NCI-H226 (cell line): ENCODE results near the gene LIMS2.

Experiments
- DNase-seq: peaks from one replicate; pipeline ENCODE4 v3.0.0-alpha.2; 2015

Gene LIMS2

GRCh38 chr2:127631997-127632581, 43.2 kb downstream of the LIMS2 start:
- no peak for DNase-seq

GRCh38 chr2:127631541-127631996, 43.8 kb downstream of the LIMS2 start:
- DNase-seq = no peak

GRCh38 chr2:127630864-127631540, 44.3 kb downstream of the LIMS2 start:
- DNase-seq = no peak

- no peak for DNase-seq
Observed at GRCh38 chr2:127630096-127630863, 45.0 kb downstream of the LIMS2 start.

GRCh38 chr2:127629637-127630036, 45.7 kb downstream of the LIMS2 start:
- DNase-seq = no peak

- DNase-seq = no peak
Observed at GRCh38 chr2:127628767-127629614, 46.3 kb downstream of the LIMS2 start.

- no peak for DNase-seq
Observed at GRCh38 chr2:127627740-127628571, 47.4 kb downstream of the LIMS2 start.

- no peak for DNase-seq
Observed at GRCh38 chr2:127626917-127627739, 48.2 kb downstream of the LIMS2 start.

GRCh38 chr2:127626175-127626574, 49.2 kb downstream of the LIMS2 start:
- no peak for DNase-seq

- no peak for DNase-seq
Observed at GRCh38 chr2:127625572-127625951, 49.8 kb downstream of the LIMS2 start.

GRCh38 chr2:127624756-127625571, 50.4 kb downstream of the LIMS2 start:
- DNase-seq = no peak

- DNase-seq = no peak
Observed at GRCh38 chr2:127624320-127624755, 51.0 kb downstream of the LIMS2 start.

GRCh38 chr2:127623388-127624319, 51.7 kb downstream of the LIMS2 start:
- DNase-seq = peak; percentile 20

GRCh38 chr2:127622561-127623387, 52.6 kb downstream of the LIMS2 start:
- DNase-seq = no peak

- DNase-seq = no peak
Observed at GRCh38 chr2:127621981-127622431, 53.3 kb downstream of the LIMS2 start.

GRCh38 chr2:127620866-127621265, 54.5 kb downstream of the LIMS2 start:
- no peak for DNase-seq

- DNase-seq = no peak
Observed at GRCh38 chr2:127619877-127620705, 55.2 kb downstream of the LIMS2 start.
